Sigmoid colon (tissue), 4 donors: ENCODE results near the gene FBXW8.

ENCODE experiments used
- EP300 ChIP-seq, 4 donors: sonication (generic); formaldehyde crosslinking; IDR thresholded peaks; one replicate each; pipeline ENCODE4 v1.6.1; 2017; ENCODE audit warnings: antibody characterized with exemption in 4 of 4
- POLR2A ChIP-seq, 2 donors: fragments of 450-650 bp; IDR thresholded peaks; one replicate each; pipeline ENCODE4 v1.6.1; 2016; ENCODE audit warnings: antibody characterized with exemption in 2 of 2, mild to moderate bottlenecking in 2 of 2, moderate library complexity in 2 of 2
- POLR2AphosphoS5 ChIP-seq, 4 donors: sonication (generic); formaldehyde crosslinking; IDR thresholded peaks; one replicate each; pipeline ENCODE4 v1.6.1; 2017; ENCODE audit warnings: antibody characterized with exemption in 4 of 4
- TF ChIP-seq, protein P1 (sequence below), 4 experiments: fragments of 450-650 bp in 3 of 4; fragments of 200-600 bp in 1 of 4; IDR thresholded peaks; one replicate each; pipeline ENCODE4 v1.5.1; 2016 to 2019; ENCODE audit warnings: antibody characterized with exemption in 4 of 4, mild to moderate bottlenecking in 3 of 4, moderate library complexity in 2 of 4

DNA sequence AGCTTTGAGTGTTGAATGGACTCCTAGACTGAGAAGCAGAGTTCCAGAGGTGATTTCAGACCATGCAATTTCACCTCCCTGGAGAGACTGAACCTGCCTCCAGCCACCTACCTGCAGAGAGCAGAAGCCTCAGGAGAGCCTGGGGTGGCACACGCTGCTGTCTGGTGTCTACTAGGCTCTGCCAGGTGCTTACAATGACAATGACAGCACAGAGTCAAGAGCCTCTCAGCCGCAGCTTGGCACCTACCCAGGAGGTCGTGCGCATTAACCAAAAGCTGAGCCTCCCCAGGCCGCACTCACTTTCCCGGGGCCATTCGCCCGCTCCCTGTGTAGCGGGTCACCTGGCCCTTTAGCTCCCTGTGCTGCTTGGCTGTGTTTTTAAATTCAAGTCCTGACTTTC, 125.3 kb downstream of the FBXW8 start:
- TF ChIP-seq POLR2A (IDR thresholded peaks at IDR 0.05), result no peak
- TF ChIP-seq, protein P1, sequence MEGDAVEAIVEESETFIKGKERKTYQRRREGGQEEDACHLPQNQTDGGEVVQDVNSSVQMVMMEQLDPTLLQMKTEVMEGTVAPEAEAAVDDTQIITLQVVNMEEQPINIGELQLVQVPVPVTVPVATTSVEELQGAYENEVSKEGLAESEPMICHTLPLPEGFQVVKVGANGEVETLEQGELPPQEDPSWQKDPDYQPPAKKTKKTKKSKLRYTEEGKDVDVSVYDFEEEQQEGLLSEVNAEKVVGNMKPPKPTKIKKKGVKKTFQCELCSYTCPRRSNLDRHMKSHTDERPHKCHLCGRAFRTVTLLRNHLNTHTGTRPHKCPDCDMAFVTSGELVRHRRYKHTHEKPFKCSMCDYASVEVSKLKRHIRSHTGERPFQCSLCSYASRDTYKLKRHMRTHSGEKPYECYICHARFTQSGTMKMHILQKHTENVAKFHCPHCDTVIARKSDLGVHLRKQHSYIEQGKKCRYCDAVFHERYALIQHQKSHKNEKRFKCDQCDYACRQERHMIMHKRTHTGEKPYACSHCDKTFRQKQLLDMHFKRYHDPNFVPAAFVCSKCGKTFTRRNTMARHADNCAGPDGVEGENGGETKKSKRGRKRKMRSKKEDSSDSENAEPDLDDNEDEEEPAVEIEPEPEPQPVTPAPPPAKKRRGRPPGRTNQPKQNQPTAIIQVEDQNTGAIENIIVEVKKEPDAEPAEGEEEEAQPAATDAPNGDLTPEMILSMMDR (IDR thresholded peaks at IDR 0.05), result no peak
- TF ChIP-seq EP300 (IDR thresholded peaks at IDR 0.05), result no peak
- TF ChIP-seq POLR2AphosphoS5 (IDR thresholded peaks at IDR 0.05), result no peak
